Neural progenitor cell (in vitro differentiated cells): ENCODE data around the gene CKAP4.

Experiments
- EZH2 ChIP-seq: fragments of 200-600 bp; sonication (generic); IDR thresholded peaks from 2 replicates; pipeline ENCODE4 v1.6.1; 2017; ENCODE audit warnings: antibody characterized with exemption, mild to moderate bottlenecking, moderate library complexity
- TF ChIP-seq, protein P1 (sequence below): fragments of 200-600 bp; sonication (generic); IDR thresholded peaks from 2 replicates; pipeline ENCODE4 v1.5.1; 2017; ENCODE audit warnings: antibody characterized with exemption, mild to moderate bottlenecking

GRCh38 chr12:106273491-106273890, 25.7 kb upstream of the CKAP4 start:
- TF ChIP-seq, protein P1, sequence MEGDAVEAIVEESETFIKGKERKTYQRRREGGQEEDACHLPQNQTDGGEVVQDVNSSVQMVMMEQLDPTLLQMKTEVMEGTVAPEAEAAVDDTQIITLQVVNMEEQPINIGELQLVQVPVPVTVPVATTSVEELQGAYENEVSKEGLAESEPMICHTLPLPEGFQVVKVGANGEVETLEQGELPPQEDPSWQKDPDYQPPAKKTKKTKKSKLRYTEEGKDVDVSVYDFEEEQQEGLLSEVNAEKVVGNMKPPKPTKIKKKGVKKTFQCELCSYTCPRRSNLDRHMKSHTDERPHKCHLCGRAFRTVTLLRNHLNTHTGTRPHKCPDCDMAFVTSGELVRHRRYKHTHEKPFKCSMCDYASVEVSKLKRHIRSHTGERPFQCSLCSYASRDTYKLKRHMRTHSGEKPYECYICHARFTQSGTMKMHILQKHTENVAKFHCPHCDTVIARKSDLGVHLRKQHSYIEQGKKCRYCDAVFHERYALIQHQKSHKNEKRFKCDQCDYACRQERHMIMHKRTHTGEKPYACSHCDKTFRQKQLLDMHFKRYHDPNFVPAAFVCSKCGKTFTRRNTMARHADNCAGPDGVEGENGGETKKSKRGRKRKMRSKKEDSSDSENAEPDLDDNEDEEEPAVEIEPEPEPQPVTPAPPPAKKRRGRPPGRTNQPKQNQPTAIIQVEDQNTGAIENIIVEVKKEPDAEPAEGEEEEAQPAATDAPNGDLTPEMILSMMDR, result no peak
- no peak for TF ChIP-seq EZH2
